AG04449 (cell line): ENCODE data around the gene ERC2.

Experiments used
- CTCF ChIA-PET: fragments of 350-600 bp; formaldehyde crosslinking; extraction: SDS; loops from one replicate; lab custom pipeline; 2021; ENCODE audit warnings: antibody characterized with exemption; lab: Yijun Ruan, JAX
- POLR2A ChIA-PET: fragments of 400-600, 350-600 bp; formaldehyde crosslinking; extraction: SDS; loops from one replicate; lab custom pipeline; 2020; ENCODE audit warnings: antibody characterized with exemption, inconsistent platforms; lab: Yijun Ruan, JAX
- DNase-seq: peaks from one replicate; pipeline ENCODE4 v3.0.0-alpha.2; 2010; ENCODE audit warnings: low read depth, low spot score
- H3K4me3 ChIP-seq: 2 replicates; pipeline ENCODE4 v1.5.1; 2011; ENCODE audit warnings: low read depth, mild to moderate bottlenecking, control low read depth, low read length
- CTCF ChIP-seq: IDR thresholded peaks from one replicate; pipeline ENCODE4 v1.5.1; 2011; ENCODE audit warnings: mild to moderate bottlenecking, moderate library complexity, low read length, control low read depth, inconsistent platforms; ENCODE audit not compliant: insufficient read depth; ENCODE audit errors: missing control alignments

ERC2 gene

GRCh38 chr3:56316944-56317343 lies 151.3 kb downstream of the ERC2 start:
- H3K4me3 ChIP-seq = no peak overlapping the region
- no peak for DNase-seq
- ChIA-PET POLR2A (no interaction called here), CTCF (no interaction called here)
- TF ChIP-seq CTCF = no peak

GRCh38 chr3:56314842-56315241 lies 153.4 kb downstream of the ERC2 start:
- POLR2A ChIA-PET = no interaction called here
- no peak for TF ChIP-seq CTCF
- no peak overlapping the region for H3K4me3 ChIP-seq
- CTCF ChIA-PET = no interaction called here
- DNase-seq = peak; percentile 21

- ChIA-PET CTCF (no interaction called here), POLR2A (no interaction called here)
- H3K4me3 ChIP-seq = no peak overlapping the region
- no peak for TF ChIP-seq CTCF
- no peak for DNase-seq
Measured at GRCh38 chr3:56309465-56309864, 158.8 kb downstream of the ERC2 start.

GRCh38 chr3:56308471-56308870 lies 159.8 kb downstream of the ERC2 start:
- ChIA-PET POLR2A (no interaction called here), CTCF (no interaction called here)
- no peak for DNase-seq
- no peak for TF ChIP-seq CTCF
- no peak overlapping the region for H3K4me3 ChIP-seq

GRCh38 chr3:56304069-56304468 lies 164.2 kb downstream of the ERC2 start:
- ChIA-PET POLR2A (no interaction called here), CTCF (no interaction called here)

GRCh38 chr3:56303487-56303886 lies 164.8 kb downstream of the ERC2 start:
- ChIA-PET POLR2A (no interaction called here), CTCF (interaction anchor here (1.1 kb wide), 1 partner anchor 485 kb away, joined by 3 read pairs; no protein-coding TSS in a partner anchor)
- H3K4me3 ChIP-seq = no peak overlapping the region

More at GRCh38 chr3:56304069-56304468, 164.2 kb downstream of the ERC2 start:
- H3K4me3 ChIP-seq = no peak overlapping the region
- DNase-seq = no peak
- no peak for TF ChIP-seq CTCF

More at GRCh38 chr3:56303487-56303886, 164.8 kb downstream of the ERC2 start:
- TF ChIP-seq CTCF = peak; percentile 56
- DNase-seq = no peak
